HG02623 (cell line): Measurements from ENCODE around the gene CXXC5.

Source experiments
- ATAC-seq: cut with Tn5 transposase; IDR thresholded peaks from one replicate; pipeline ENCODE4 v1.9.1; 2021; ENCODE audit warnings: moderate library complexity; ENCODE audit not compliant: unreplicated experiment

Gene CXXC5

DNA sequence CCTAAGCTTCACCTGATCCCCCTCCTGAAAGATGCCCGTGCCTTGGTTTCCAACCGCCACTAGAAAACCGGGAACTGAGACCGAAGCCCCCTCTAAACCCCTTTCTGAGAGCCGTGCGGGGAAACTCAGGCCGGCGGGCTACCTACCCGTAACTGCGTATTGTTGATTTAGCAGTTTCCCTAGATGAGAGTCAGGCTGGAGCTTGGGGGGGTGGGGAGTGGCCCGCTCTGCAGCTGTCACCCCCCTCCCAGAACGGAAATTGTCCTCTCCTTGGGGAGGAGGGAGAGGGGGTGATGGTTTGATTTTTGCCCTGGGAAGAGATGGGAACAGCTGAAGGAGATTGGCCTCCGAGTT lies 2.5 kb downstream of the CXXC5 start:
- no peak for ATAC-seq

DNA sequence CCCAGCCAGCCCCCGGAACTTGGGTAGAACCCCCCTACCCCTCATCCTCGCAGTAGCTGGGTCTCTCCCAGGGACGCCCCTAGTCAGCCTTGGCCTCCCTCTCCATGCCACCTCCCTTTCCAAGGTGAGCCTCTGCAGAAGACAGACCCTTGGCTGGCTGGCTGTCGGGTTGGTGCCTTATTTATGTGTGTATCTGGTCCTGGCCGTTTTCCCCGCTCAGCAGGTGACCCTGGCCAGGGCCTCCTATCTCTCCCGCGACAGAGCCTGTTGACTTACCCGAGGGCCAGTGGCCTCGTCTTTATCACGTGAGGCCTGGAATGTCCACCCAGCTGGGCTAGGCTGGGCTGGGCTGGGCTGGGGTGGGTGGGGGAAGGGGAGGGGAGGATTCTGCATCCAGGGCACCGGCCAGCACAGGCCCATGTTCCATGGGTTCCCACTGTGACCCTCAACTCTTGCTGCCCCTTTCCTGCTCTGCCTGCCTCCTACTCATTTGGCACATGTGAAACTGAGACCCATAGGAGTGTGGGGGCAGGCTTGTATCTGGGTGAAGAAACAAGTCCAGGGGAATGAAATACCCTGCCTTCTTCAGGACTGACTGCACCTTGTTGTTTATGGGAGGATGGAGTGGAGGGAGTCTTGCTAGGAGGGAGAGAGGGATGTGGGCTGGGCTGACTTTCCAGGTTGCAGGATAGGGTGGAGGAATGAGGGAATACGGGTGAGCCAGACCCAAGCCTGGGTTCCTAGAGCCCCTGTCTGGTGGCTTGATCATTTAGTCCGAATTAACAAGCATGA lies 3.1 kb downstream of the CXXC5 start:
- ATAC-seq, result no peak

DNA sequence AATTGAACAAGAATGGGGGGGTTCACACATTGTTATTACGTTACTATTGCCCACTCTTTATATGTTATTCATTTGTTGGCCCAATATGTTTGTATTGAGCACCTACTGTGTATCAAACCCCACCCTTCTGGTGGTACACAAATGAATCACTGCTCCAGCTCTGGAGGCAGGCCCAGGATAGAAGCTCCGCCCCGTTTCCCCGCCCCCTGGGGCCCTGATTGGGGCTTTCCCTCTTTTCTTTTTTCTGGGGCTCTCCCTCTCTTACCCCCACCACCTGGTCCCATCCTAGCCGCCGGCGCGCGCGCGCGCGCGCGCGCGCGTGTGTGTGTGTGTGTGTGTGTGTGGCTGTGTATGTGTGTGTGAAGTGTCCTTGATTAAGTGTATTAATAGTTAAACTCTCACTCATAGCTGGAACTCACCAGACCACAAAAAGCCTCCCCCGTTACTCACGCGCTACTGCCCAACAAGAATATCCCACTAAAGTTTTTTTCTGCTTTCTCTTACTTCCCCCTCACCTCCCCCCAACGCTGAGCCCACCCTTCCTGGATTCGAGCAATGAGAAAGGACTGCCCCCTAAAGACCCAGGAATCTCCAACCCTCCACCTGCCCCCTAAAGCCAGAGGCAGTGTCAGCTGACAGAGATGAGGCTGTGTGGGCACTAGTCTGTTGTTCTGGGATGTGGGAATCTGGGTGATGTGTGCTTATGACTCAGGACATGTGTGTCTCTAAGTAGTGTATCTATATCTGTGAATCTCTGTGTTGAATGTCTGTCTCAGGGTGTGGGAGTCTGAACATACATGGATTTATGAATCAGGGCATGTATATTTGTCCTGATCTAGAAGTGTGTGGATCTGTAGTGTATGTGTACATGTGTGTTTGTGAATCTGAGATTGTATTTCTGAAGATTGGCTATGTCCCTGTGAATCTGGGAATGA lies 4.0 kb downstream of the CXXC5 start:
- ATAC-seq, result peak; percentile 35

DNA sequence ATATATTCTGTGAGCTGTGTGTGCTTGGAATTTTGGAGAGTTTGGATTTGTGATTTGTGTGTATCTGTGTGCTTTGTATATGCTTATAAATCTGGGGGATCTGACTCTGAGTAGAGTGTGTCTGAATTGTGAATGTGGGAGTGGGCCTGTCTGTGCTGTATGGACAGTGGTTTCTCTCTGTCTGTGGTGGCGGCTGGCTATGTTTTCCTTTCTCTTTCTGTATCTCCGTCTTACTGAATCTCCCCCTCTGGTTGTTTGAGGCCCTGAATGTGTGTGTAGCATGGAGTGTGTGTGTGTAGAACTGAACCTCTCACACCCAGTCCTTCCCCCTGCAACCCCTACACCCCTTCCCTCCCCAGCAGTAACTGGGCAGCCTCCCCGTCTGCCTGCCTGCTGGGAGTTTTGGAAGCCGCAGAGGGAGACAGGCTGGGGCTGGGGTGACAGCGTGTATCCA lies 4.7 kb downstream of the CXXC5 start:
- peak; percentile 27 for ATAC-seq

GRCh38 chr5:139653616-139654015 lies 5.5 kb downstream of the CXXC5 start:
- ATAC-seq, result no peak

GRCh38 chr5:139654464-139654863 lies 6.3 kb downstream of the CXXC5 start:
- ATAC-seq, result no peak

GRCh38 chr5:139654871-139655491 lies 6.8 kb downstream of the CXXC5 start:
- ATAC-seq, result no peak

- no peak for ATAC-seq
Observed at GRCh38 chr5:139655727-139656271, 7.7 kb downstream of the CXXC5 start.

DNA sequence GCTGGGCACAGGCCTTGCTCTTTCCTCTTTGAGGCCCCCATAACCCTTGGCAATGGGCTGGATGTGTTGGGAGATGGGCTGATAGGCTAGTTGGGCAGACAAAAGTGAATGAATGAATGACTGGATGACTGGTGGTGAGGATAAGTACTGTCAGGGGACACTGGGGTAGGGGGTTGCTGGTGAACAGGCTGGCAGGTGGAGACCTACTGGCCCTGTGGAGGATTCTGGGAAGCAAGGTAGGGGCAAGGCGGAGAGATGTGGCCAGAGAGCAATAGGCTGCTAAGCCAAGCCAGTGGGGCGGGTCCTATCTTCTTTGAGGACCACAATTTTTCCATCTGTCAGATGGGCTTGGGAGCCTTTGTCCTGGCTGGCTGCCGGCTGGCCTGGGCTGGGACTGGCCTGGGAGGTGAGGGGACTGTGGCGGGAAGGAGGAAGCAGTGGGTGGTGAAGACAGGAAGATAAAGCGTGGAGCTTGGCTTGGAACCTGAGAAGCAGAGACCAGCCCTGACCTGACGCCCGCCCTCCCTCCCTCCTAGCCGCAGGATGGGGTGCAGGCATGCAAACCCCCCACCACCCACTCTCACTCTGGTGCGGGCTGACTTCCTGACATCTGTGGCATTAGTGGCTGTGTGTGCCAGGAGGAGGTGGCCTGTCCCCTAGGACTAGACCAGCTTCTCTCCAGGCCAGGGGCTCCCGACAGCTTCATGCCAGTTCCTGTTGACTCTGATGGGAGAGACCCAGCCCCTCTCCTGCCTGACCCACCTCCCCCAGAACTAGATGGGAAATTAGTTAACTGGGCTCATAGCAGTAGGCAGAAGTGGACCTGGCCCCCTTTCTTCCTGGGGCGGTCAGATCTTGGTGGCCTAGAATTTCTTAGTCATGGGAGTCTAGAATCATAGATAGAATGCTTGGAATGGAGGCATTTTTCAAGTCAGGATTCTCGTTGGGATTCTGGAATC lies 9.5 kb downstream of the CXXC5 start:
- ATAC-seq, result no peak

GRCh38 chr5:139658501-139658927 lies 10.4 kb downstream of the CXXC5 start:
- ATAC-seq, result no peak

DNA sequence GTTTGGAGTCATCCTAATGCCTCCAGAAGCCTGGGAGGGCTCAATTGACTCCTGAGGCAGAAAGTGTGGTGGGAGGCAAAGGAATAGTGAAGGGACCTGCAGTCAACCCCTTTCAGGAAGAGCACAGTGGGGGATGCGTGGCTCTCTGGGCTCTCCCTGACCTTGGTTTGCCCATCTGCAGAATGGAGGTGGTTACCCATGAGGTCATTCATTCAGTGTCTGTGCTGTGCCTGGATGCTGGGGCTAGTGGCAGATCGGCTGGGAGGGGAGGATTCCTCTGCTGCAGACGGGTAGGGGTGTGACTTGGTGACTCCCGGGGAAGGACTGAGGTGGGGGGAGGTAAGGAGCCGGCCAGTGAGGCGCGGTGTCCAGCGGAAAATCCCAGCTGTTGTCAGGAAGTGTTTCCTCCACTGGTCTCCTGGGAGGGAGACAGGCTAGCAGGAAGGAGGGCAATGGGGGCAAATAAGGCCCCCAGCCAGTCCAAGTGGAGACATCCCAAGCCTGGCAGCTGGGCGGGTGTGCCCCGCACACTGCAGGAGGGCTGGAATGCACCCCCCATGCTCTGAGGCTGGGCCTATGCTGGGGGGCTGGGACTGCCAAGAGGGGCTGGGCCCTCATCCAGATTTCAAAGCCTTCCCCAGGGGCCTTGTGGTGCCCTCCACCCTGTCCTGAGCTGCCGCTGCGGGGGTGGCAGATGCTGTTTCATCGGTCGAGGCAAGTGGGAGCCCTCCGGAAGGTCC lies 10.9 kb downstream of the CXXC5 start:
- no peak for ATAC-seq

GRCh38 chr5:139659695-139660101 lies 11.5 kb downstream of the CXXC5 start:
- no peak for ATAC-seq

DNA sequence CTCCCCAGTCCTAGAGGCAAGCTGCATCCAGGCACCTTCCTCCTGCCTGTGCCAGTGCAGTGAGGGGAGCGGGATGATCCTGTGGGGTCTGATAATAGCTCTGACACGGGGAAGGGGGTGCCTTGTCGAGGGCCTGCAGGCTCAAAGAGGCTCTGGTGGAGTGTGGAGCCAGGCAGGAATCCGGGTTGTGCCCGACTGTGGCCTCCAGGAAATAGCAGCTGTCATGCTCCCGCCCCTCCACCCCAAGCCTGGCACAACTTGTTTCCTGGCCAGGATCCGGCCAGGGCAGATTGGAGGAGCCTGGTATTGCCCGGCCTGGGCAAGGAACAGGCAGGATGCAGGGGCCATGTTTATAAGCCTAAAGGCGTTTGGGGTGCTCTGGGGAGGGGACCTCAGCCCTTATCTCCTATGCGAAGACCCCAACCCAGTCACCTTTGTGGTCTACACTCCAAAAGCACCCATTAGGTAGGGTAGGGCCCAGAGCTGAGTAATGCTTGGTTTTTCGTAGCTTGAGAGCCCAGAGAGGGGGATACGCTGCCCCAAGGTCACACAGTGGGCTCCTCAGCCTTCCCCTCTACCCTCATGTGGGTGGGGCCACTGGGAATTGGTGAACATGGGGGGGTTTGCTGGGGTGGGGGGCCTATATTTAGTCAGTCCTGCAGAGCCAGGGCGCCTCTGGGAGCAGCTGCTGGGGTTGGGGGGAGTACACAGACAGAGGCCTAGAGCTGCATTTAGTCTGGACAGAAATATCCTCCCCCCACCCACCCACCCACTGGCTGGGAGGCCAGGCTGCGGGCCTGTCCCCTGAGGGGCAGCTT lies 12.2 kb downstream of the CXXC5 start:
- no peak for ATAC-seq

- peak; percentile 21 for ATAC-seq
Observed at GRCh38 chr5:139660923-139661814, 13.0 kb downstream of the CXXC5 start.

DNA sequence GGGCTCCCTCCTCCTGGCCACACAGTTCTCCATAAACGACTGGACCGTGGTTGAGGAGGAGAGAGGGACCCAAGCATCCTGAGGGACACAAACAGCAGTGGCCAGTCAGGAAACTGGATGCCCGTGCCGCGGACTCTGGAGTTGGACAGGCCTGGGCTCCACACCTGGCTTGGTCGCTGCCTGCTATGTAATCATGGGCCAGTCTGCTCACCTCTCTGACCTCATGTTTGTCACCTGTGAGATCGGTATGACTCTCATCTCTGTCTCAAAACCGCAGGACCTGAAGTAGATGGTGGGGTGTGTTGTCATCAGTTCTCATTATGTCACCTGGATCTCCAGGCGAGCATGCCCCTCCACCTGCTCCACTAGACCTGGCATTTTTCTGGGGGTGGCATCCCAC lies 14.5 kb downstream of the CXXC5 start:
- ATAC-seq, result no peak

- no peak for ATAC-seq
Observed at GRCh38 chr5:139663207-139664085, 15.3 kb downstream of the CXXC5 start.
